CD4-positive, alpha-beta T cell (primary cell): ENCODE results near the gene SLC25A42. TPM values are rescaled to one million over a fixed set of nuclear protein-coding genes. Genes with fewer than 3 reads are reported as not detected.

ENCODE experiments used
- ATAC-seq: fragments of 200-7000 bp; cut with Tn5 transposase; one replicate; pipeline ENCODE4 v1.10.0; 2022; ENCODE audit warnings: mild to moderate bottlenecking; ENCODE audit not compliant: poor library complexity
- CTCF ChIA-PET: fragments of 350-600 bp; sonication (Branson Sonifier 250); formaldehyde crosslinking; loops from one replicate; lab custom pipeline; 2021; ENCODE audit warnings: antibody characterized with exemption, inconsistent platforms; lab: Charles Lee
- POLR2A ChIA-PET: fragments of 350-600 bp; sonication (Branson Sonifier 250); formaldehyde crosslinking; loops from one replicate; lab custom pipeline; 2021; ENCODE audit warnings: antibody characterized with exemption, inconsistent platforms; lab: Charles Lee
- DNase-seq, 14 experiments: peaks; one replicate each; pipeline ENCODE4 v3.0.0-alpha.2; 2013 to 2020; ENCODE audit warnings: mixed read lengths in 2 of 14
- H3K27ac ChIP-seq, 2 donors: one replicate each; pipeline versions ENCODE4 v1.5.1 to v1.7.0; 2013; ENCODE audit warnings: low read length in 2 of 2, low read depth in 1 of 2, mild to moderate bottlenecking in 1 of 2
- H3K27me3 ChIP-seq, 2 experiments: 1 replicate in 1 of 2; 2 replicates in 1 of 2; pipeline versions ENCODE4 v1.6.1 to v1.7.0; 2013; ENCODE audit warnings: low read length in 2 of 2, control low read depth in 1 of 2, mild to moderate bottlenecking in 1 of 2, moderate library complexity in 1 of 2; ENCODE audit not compliant: insufficient read depth in 2 of 2, control insufficient read depth in 1 of 2
- H3K36me3 ChIP-seq: one replicate; pipeline ENCODE4 v1.6.1; 2013; ENCODE audit warnings: low read length, control low read depth; ENCODE audit not compliant: insufficient read depth
- H3K4me1 ChIP-seq: one replicate; pipeline ENCODE4 v1.6.1; 2013; ENCODE audit warnings: low read length, control low read depth; ENCODE audit not compliant: insufficient read depth
- H3K4me3 ChIP-seq: one replicate; pipeline ENCODE4 v1.5.1; 2013; ENCODE audit warnings: mild to moderate bottlenecking, low read length, moderate library complexity
- H3K9me3 ChIP-seq, 2 experiments: 1 replicate in 1 of 2; 2 replicates in 1 of 2; pipeline versions ENCODE4 v1.6.1 to v1.7.0; 2013; ENCODE audit warnings: low read length in 2 of 2, mild to moderate bottlenecking in 2 of 2, control low read depth in 1 of 2, moderate library complexity in 1 of 2; ENCODE audit not compliant: control insufficient read depth in 1 of 2, insufficient read depth in 1 of 2
- H3K27ac Mint-ChIP-seq: one replicate; pipeline ENCODE4 v1.8.0; 2020; ENCODE audit warnings: mixed read lengths
- H3K27me3 Mint-ChIP-seq: one replicate; pipeline ENCODE4 v1.8.0; 2021; ENCODE audit warnings: mixed read lengths
- H3K36me3 Mint-ChIP-seq: one replicate; pipeline ENCODE4 v1.8.0; 2021; ENCODE audit warnings: low read depth, mixed read lengths
- H3K4me1 Mint-ChIP-seq: one replicate; pipeline ENCODE4 v1.8.0; 2021; ENCODE audit warnings: low read depth, mixed read lengths
- H3K4me3 Mint-ChIP-seq: one replicate; pipeline ENCODE4 v1.8.0; 2020; ENCODE audit warnings: mild to moderate bottlenecking, mixed read lengths
- H3K9me3 Mint-ChIP-seq: one replicate; pipeline ENCODE4 v1.8.0; 2020; ENCODE audit warnings: mixed read lengths
- intact Hi-C, 2 experiments: fragments of 100-400 bp; cut with DNase I in 1 of 2; cut with micrococcal nuclease in 1 of 2; formaldehyde crosslinking; loops; one replicate each; pipeline versions ENCODE4 v1.15.1 to v1.9.0; 2023 to 2025; cut with DNase I, micrococcal nuclease
- total RNA-seq, 174 experiments: library from RNA in 2 of 174; stranded (reverse) in 2 of 174; gene quantifications; one replicate each; pipeline ENCODE4 v1.2.3 and lab custom pipeline; 2021 to 2026
- TF ChIP-seq, protein P1 (sequence below): fragments of 200-600 bp; IDR thresholded peaks from one replicate; pipeline ENCODE4 v1.8.0; 2022; ENCODE audit warnings: antibody characterized with exemption, mild to moderate bottlenecking

Gene SLC25A42
- total RNA-seq, 2 experiments from 2014 or later, result 15.1 to 15.4 TPM

DNA sequence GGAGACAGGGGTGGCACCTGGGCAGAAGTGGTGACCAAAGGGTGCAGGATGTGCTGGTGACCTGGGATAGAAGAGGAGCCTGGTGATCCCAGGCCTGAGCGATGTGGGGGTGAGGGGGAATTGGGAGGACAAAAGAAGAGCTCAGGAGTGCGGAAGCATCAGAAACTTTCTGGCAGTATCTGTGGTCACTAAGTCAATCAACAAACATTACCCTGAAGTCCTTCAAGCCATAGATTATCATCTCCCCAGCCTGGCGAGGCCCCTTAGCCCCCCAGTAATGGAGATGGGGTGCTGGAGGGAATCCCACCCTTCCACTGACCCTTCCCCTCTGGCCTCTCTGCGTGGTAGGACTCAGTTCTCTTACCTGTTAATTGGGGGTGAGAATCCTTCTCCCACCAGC is 95.7 kb downstream of the SLC25A42 start:
- TF ChIP-seq, protein P1, sequence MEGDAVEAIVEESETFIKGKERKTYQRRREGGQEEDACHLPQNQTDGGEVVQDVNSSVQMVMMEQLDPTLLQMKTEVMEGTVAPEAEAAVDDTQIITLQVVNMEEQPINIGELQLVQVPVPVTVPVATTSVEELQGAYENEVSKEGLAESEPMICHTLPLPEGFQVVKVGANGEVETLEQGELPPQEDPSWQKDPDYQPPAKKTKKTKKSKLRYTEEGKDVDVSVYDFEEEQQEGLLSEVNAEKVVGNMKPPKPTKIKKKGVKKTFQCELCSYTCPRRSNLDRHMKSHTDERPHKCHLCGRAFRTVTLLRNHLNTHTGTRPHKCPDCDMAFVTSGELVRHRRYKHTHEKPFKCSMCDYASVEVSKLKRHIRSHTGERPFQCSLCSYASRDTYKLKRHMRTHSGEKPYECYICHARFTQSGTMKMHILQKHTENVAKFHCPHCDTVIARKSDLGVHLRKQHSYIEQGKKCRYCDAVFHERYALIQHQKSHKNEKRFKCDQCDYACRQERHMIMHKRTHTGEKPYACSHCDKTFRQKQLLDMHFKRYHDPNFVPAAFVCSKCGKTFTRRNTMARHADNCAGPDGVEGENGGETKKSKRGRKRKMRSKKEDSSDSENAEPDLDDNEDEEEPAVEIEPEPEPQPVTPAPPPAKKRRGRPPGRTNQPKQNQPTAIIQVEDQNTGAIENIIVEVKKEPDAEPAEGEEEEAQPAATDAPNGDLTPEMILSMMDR, result no peak
- Histone ChIP-seq H3K9me3 (no peaks in the 10 kb centered on the region), H3K27ac (no peak overlapping the region), H3K27me3 (no peaks in the 10 kb centered on the region), H3K36me3 (peaks cover 4% of the 10 kb centered on the region), H3K4me1 (no peaks in the 10 kb centered on the region), H3K4me3 (no peak overlapping the region)
- intact Hi-C loops, result no loop called here
- H3K27ac Mint-ChIP-seq, result no peak overlapping the region
- ChIA-PET POLR2A (no interaction called here), CTCF (no interaction called here)
- no peak overlapping the region for H3K4me3 Mint-ChIP-seq
- peaks cover 27% of the 10 kb centered on the region for H3K36me3 Mint-ChIP-seq
- H3K9me3 Mint-ChIP-seq, result no peaks in the 10 kb centered on the region
- no peaks in the 10 kb centered on the region for H3K4me1 Mint-ChIP-seq
- DNase-seq (no peak), ATAC-seq (no peak)
- no peaks in the 10 kb centered on the region for H3K27me3 Mint-ChIP-seq

DNA sequence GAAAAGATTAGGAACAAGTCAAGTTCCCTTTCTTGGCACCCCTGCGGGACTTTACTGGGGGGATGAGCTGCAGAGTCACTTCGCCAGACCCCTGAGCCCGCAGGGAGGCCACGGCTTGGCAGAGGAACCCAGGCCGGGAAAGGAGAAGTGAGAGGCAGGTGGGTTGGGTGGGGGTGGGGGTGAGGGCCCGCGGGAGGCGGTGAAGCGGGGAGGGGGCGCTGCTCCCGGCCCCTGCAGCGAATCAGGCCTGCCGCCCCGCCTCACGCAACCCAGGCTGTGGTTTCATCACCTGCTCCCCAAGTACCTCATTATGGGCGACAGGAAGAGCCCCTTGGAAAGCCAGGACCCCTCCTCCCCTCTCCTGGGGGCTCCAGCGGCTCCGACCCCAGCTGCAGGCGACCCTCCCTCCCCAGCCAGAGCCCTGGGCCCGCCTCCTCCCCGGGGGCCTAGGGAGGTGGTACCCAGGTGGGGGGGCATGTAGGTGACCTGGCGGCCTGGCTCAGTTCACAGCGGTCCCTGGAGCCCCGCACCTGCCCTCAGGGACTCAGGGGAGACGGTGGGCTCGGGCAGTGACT is 96.8 kb downstream of the SLC25A42 start:
- H3K9me3 Mint-ChIP-seq, result no peaks in the 10 kb centered on the region
- Histone ChIP-seq H3K36me3 (peaks cover 4% of the 10 kb centered on the region), H3K9me3 (no peaks in the 10 kb centered on the region), H3K27me3 (no peaks in the 10 kb centered on the region), H3K4me1 (no peaks in the 10 kb centered on the region), H3K27ac (no peak overlapping the region), H3K4me3 (no peak overlapping the region)
- ChIA-PET CTCF (no interaction called here), POLR2A (no interaction called here)
- DNase-seq (no peak), ATAC-seq (no peak)
- TF ChIP-seq, protein P1, result no peak
- no peaks in the 10 kb centered on the region for H3K27me3 Mint-ChIP-seq
- H3K27ac Mint-ChIP-seq, result no peak overlapping the region
- H3K4me3 Mint-ChIP-seq, result no peak overlapping the region
- intact Hi-C loops, result no loop called here
- H3K4me1 Mint-ChIP-seq, result no peaks in the 10 kb centered on the region
- peaks cover 21% of the 10 kb centered on the region for H3K36me3 Mint-ChIP-seq

DNA sequence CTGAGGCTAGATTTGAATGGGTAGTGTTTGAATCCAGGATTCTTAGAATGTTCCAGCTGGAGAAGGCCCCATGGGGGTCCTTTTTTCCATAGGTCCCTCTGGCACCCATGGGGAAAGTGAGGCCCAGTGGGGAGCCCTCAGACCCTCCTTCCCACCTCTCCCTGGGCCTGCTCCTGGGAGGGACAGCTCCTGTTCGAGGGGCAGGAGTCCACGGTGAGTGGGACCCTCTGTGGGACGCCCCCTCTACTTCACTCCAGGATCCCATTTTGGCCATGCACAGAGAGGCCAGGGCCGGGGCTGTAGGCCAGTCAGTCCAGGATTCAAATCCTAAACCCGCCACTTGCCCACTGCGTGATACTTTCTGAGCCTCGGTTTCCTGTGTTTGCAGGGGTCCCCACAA is 98.7 kb downstream of the SLC25A42 start:
- Mint-ChIP-seq H3K27ac (no peak overlapping the region), H3K4me1 (no peaks in the 10 kb centered on the region), H3K36me3 (peaks cover 8% of the 10 kb centered on the region), H3K4me3 (no peak overlapping the region), H3K27me3 (no peaks in the 10 kb centered on the region), H3K9me3 (no peaks in the 10 kb centered on the region)
- no peak overlapping the region for H3K27ac ChIP-seq
- no peak for ATAC-seq
- H3K9me3 ChIP-seq, result no peaks in the 10 kb centered on the region
- ChIA-PET POLR2A (no interaction called here), CTCF (no interaction called here)
- no peaks in the 10 kb centered on the region for H3K27me3 ChIP-seq
- no peaks in the 10 kb centered on the region for H3K4me1 ChIP-seq
- no peak overlapping the region for H3K4me3 ChIP-seq
- peaks cover under 1% of the 10 kb centered on the region for H3K36me3 ChIP-seq
- TF ChIP-seq, protein P1, result no peak
- intact Hi-C loops, result no loop called here
- DNase-seq, result no peak

Other genes starting within 250 kb of the SLC25A42 start
- 100 to 1,000 TPM; 146 to 150 TPM for gene UPF1, start 232.0 kb upstream of the SLC25A42 start, total RNA-seq
- gene CERS1, start 167.8 kb upstream of the SLC25A42 start, total RNA-seq, result not detected
- 100 to 1,000 TPM; 135 to 143 TPM for gene COPE, start 144.6 kb upstream of the SLC25A42 start, total RNA-seq
- 10 to 100 TPM; 47.9 to 49.7 TPM for gene DDX49, start 144.3 kb upstream of the SLC25A42 start, total RNA-seq
- 1 to 10 TPM; 1.1 TPM for gene HOMER3, start 122.8 kb upstream of the SLC25A42 start, total RNA-seq
- 100 to 1,000 TPM; 106 to 110 TPM for gene SUGP2, start 30.5 kb upstream of the SLC25A42 start, total RNA-seq
- 1 to 10 TPM; 5.9 to 6.0 TPM for gene ARMC6, start 30.4 kb upstream of the SLC25A42 start, total RNA-seq
- 10 to 100 TPM in 1 of 2 experiments, 1 to 10 TPM in 1; 8.2 to 10.9 TPM for gene TMEM161A, start 74.5 kb downstream of the SLC25A42 start, total RNA-seq
- gene MEF2B, start 106.3 kb downstream of the SLC25A42 start, total RNA-seq, result 1 to 10 TPM; 1.9 to 3.0 TPM
- 10 to 100 TPM; 12.0 to 15.0 TPM for gene BORCS8, start 128.2 kb downstream of the SLC25A42 start, total RNA-seq
- 10 to 100 TPM; 36.3 to 37.2 TPM for gene RFXANK, start 128.3 kb downstream of the SLC25A42 start, total RNA-seq
- 10 to 100 TPM; 10.5 to 11.5 TPM for gene NR2C2AP, start 139.4 kb downstream of the SLC25A42 start, total RNA-seq
- not detected for gene NCAN, start 148.0 kb downstream of the SLC25A42 start, total RNA-seq
- not detected for gene TM6SF2, start 209.3 kb downstream of the SLC25A42 start, total RNA-seq